Measurements from ENCODE around the gene ADAM8. TPM values are rescaled to one million over a fixed set of nuclear protein-coding genes. Genes with fewer than 3 reads are reported as not detected.
A peak's percentile ranks its signal among the peaks of the same experiment; 100 is the strongest.

ADAM8 gene
- total and polyA plus RNA-seq, 4 experiments from 2014 or later, result 63.9 to 97.8 (median 88.8) TPM

DNA sequence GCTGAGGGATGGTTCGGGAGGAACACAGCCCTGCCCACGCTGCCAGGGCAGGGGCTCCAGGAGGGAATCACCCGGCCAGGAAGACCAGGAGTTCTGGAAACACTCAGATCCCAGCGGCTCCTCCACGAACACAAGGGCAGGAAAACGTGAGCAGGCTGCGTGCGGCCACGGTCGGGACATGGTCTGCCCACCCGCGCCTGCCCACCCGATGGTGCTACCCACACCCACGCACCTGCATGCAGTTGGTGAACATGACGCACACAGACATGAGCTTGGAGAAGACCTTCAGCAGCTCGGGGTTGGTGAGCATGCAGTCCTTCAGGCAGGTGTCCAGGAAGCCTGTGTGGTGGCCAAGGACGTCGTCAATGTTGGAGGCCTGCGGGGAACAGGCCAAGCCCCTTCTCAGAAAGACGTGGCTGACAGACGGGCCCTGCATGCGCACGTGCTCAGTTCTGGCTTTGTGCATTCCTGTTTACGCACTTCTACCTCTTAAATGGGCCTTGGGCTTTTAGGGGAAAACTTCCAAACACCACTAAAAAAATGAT is 6.2 kb upstream of the ADAM8 start:
- Histone ChIP-seq H3K36me3 (ENCODE audit: insufficient read depth, low read length) (peaks cover 51% of the 10 kb centered on the region), H3K27me3 (ENCODE audit: insufficient read depth, low read length) (no peaks in the 10 kb centered on the region), H3K9me3 (ENCODE audit: control insufficient read depth in 1 of 2, low read length in 2 of 2) (no peaks in the 10 kb centered on the region), H3K27ac (ENCODE audit: low read depth, low read length) (no peak overlapping the region), H3K4me1 (ENCODE audit: insufficient read depth, low read length) (peaks cover 21% of the 10 kb centered on the region), H3K4me3 (ENCODE audit: low read length in 2 of 2) (no peak overlapping the region)
- intact Hi-C loops (cut with micrococcal nuclease), result no loop called here
- peaks cover 0 to 3% (median 0%) of the 10 kb centered on the region in 8 donors for H3K9me3 Mint-ChIP-seq
- CTCF ChIA-PET (ENCODE audit: partially characterized antibody), result no interaction called here
- no peaks in the 10 kb centered on the region for H3K27me3 Mint-ChIP-seq
- H3K36me3 Mint-ChIP-seq, result peaks cover 39 to 57% of the 10 kb centered on the region in 2 donors
- POLR2A ChIA-PET (ENCODE audit: partially characterized antibody), result interaction anchor here (0.6 kb wide), 1 partner anchor 25 kb away, joined by 3 read pairs; no protein-coding TSS in a partner anchor
- H3K27ac Mint-ChIP-seq, result no peak overlapping the region
- no peak for DNase-seq
- peaks cover 13 to 34% (median 21%) of the 10 kb centered on the region in 4 donors for H3K4me1 Mint-ChIP-seq
- no peak overlapping the region for H3K4me3 Mint-ChIP-seq

DNA sequence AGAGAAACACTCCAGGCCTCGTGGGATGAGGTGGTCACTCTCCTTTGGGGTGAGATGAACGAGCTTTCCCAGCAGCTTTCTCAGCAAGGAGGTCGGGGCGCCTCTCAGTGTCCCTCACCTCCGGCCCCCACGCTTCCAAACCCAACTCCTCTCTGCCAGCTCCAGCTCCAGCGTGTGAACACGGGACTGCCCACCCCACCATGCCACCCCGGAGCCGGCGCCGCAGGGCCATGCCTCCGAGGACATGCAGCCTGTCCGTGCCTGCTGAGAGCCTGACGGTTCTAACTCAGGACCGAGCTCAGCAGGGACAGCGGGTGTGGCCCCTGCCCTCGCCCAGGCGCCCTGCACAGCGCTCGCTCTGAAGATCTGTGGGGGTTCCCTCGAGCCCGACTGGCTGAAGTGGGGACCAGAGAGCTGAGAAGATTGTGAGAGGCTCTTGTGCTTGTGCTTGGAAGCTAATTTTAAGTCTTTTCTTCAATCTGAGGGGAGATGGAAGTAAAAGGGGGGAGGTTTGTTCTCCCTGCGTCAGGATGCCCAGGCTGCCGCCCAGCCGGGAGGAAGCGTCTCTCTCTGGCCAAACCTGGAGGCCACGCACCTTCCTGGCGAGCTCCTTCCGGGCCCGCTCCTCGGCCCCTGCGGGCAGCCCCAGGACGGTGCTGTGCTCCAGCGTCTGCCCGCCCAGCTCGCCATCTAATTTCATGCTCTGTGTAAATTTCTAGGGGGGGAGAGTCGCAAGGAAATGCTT is 5.1 kb upstream of the ADAM8 start:
- POLR2A ChIA-PET (ENCODE audit: partially characterized antibody), result interaction anchor here (0.9 to 2.5 kb wide), 2 partner anchors 19 to 25 kb away, joined by 4 to 8 read pairs; no protein-coding TSS in a partner anchor
- Mint-ChIP-seq H3K9me3 (peaks cover 0 to 3% (median 0%) of the 10 kb centered on the region in 8 donors), H3K4me1 (peaks cover 17 to 41% (median 25%) of the 10 kb centered on the region in 4 donors), H3K27me3 (no peaks in the 10 kb centered on the region), H3K27ac (peak overlapping the region in 1 of 7 donors; percentile 19), H3K4me3 (no peak overlapping the region), H3K36me3 (peaks cover 36 to 51% of the 10 kb centered on the region in 2 donors)
- Histone ChIP-seq H3K4me1 (ENCODE audit: insufficient read depth, low read length) (peaks cover 32% of the 10 kb centered on the region), H3K36me3 (ENCODE audit: insufficient read depth, low read length) (peaks cover 47% of the 10 kb centered on the region), H3K27me3 (ENCODE audit: insufficient read depth, low read length) (no peaks in the 10 kb centered on the region), H3K4me3 (ENCODE audit: low read length in 2 of 2) (no peak overlapping the region), H3K9me3 (ENCODE audit: control insufficient read depth in 1 of 2, low read length in 2 of 2) (no peaks in the 10 kb centered on the region), H3K27ac (ENCODE audit: low read depth, low read length) (no peak overlapping the region)
- no peak for DNase-seq
- intact Hi-C loops (cut with micrococcal nuclease), result no loop called here
- CTCF ChIA-PET (ENCODE audit: partially characterized antibody), result interaction anchor here (1.0 to 1.5 kb wide), 3 partner anchors 21 to 26 kb away, joined by 3 to 7 read pairs (median 3); no protein-coding TSS in a partner anchor

DNA sequence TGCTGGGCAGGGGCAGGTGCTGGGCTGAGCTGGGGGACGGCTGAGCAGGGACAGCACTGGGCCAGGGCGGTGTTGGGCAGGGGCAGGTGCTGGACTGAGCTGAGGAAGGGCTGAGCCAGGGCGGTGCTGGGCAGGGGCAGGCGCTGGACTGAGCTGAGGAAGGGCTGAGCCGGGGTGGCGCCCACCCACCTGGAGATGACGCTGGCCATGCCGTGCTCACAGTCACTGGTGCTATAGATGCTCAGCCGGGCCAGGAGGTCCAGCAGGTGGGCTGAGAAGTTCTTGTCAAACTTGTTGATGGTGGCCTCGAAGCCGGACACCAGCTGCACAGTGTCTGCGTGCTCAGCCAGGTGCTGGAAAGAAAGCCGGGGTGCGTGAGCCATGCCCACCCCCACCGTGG is 4.4 kb upstream of the ADAM8 start:
- Mint-ChIP-seq H3K9me3 (no peaks in the 10 kb centered on the region), H3K27ac (no peak overlapping the region), H3K4me1 (peaks cover 17 to 36% (median 27%) of the 10 kb centered on the region in 4 donors), H3K36me3 (peaks cover 28 to 43% of the 10 kb centered on the region in 2 donors), H3K4me3 (no peak overlapping the region), H3K27me3 (no peaks in the 10 kb centered on the region)
- Histone ChIP-seq H3K9me3 (ENCODE audit: control insufficient read depth in 1 of 2, low read length in 2 of 2) (no peaks in the 10 kb centered on the region), H3K4me1 (ENCODE audit: insufficient read depth, low read length) (peaks cover 36% of the 10 kb centered on the region), H3K36me3 (ENCODE audit: insufficient read depth, low read length) (peaks cover 45% of the 10 kb centered on the region), H3K27ac (ENCODE audit: low read depth, low read length) (no peak overlapping the region), H3K4me3 (ENCODE audit: low read length in 2 of 2) (no peak overlapping the region), H3K27me3 (ENCODE audit: insufficient read depth, low read length) (no peaks in the 10 kb centered on the region)
- intact Hi-C loops (cut with micrococcal nuclease), result no loop called here
- ChIA-PET CTCF (ENCODE audit: partially characterized antibody) (interaction anchor here (1.0 to 1.5 kb wide), 2 partner anchors 22 to 26 kb away, joined by 3 to 7 read pairs; no protein-coding TSS in a partner anchor), POLR2A (ENCODE audit: partially characterized antibody) (interaction anchor here (2.5 to 11.6 kb wide), 2 partner anchors 20 to 26 kb away, joined by 8 to 236 read pairs; no protein-coding TSS in a partner anchor)
- no peak for DNase-seq

DNA sequence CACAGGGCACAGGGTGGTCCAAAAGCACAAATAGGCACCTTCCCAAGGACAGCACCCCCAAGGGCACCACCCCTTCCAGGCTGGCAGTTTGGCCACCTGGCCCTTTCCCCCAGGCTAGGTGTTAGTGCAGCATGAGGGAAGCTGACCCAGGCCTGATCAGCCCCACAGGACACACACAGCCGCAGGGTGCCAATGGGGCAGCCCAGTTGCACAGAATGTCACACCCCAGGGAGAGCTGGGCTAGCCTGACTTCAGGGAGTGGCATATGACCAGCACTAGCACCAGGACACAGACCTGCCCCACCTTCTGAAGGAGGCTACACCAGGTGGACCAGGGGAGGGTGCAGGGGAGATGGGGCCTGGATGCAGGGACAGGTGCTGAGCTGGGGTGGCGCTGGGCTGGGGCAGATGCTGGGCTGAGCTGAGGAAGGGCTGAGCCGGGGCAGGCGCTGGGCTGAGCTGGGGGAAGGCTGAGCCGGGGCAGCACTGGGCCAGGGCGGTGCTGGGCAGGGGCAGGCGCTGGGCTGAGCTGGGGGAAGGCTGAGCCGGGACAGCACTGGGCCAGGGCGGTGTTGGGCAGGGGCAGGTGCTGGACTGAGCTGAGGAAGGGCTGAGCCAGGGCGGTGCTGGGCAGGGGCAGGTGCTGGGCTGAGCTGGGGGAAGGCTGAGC is 3.9 kb upstream of the ADAM8 start:
- Histone ChIP-seq H3K27ac (ENCODE audit: low read depth, low read length) (no peak overlapping the region), H3K4me3 (ENCODE audit: low read length in 2 of 2) (no peak overlapping the region), H3K27me3 (ENCODE audit: insufficient read depth, low read length) (no peaks in the 10 kb centered on the region), H3K9me3 (ENCODE audit: control insufficient read depth in 1 of 2, low read length in 2 of 2) (no peaks in the 10 kb centered on the region), H3K4me1 (ENCODE audit: insufficient read depth, low read length) (peaks cover 39% of the 10 kb centered on the region), H3K36me3 (ENCODE audit: insufficient read depth, low read length) (peaks cover 40% of the 10 kb centered on the region)
- H3K27ac Mint-ChIP-seq, result peak overlapping the region in 5 of 7 donors; percentile 11 to 98 (median 97)
- H3K27me3 Mint-ChIP-seq, result no peaks in the 10 kb centered on the region
- H3K36me3 Mint-ChIP-seq, result peaks cover 23 to 43% of the 10 kb centered on the region in 2 donors
- H3K9me3 Mint-ChIP-seq, result no peaks in the 10 kb centered on the region
- intact Hi-C loops (cut with micrococcal nuclease), result no loop called here
- ChIA-PET POLR2A (ENCODE audit: partially characterized antibody) (interaction anchor here (0.7 to 11.6 kb wide), 3 partner anchors 19 to 78 kb away, joined by 3 to 236 read pairs (median 8); no protein-coding TSS in a partner anchor), CTCF (ENCODE audit: partially characterized antibody) (interaction anchor here (1.5 to 3.1 kb wide), 2 partner anchors 27 kb away, joined by 7 to 16 read pairs; no protein-coding TSS in a partner anchor)
- DNase-seq, result no peak
- H3K4me3 Mint-ChIP-seq, result no peak overlapping the region
- H3K4me1 Mint-ChIP-seq, result peaks cover 15 to 37% (median 29%) of the 10 kb centered on the region in 4 donors

DNA sequence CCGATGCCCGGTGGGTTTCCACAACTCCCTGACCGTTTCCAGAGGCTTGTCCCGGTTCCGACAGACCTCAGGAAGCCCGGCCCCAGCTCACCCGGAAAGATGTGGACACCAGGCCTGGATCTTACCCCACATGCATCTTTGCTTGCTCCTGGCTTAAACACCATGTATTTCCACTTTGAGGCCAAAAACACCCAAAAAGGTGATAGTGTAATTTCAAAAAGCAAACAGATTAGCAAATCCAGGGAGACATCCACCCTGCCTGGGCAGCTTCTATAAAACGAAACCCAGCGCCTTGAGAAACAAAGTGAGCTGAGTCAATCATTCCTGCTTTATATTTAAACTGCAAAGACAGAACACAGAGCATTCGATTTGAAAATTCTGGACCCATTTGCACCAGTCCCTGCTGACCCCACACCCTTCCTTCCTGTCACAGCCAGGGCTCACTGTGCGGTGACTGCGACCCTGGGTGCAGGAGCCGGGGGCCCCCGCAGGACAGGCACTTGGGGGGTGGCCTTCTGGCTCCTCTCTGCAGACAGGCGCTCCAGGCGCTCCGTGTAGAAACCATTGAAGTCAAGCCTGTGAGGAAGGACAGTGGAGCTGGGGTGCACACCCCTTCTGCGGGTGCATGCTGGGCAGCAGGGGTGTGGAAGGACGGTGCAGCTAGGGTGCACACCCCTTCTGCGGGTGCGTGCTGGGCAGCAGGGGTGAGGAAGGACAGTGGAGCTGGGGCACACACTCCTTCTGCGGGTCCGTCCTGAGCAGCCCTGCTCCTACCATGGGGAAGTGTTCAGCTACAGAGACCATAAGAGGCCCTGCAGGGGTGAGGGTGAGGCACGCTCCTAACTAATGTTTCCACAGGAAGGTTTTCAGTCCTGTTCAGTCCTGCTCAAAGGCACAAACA is 2.9 kb upstream of the ADAM8 start:
- H3K36me3 ChIP-seq (ENCODE audit: insufficient read depth, low read length), result peaks cover 31% of the 10 kb centered on the region
- POLR2A ChIA-PET (ENCODE audit: partially characterized antibody), result interaction anchor here (0.7 to 11.6 kb wide), 3 partner anchors 18 to 79 kb away, joined by 3 to 236 read pairs (median 8); no protein-coding TSS in a partner anchor
- intact Hi-C loops (cut with micrococcal nuclease), result no loop called here
- no peaks in the 10 kb centered on the region for H3K27me3 ChIP-seq (ENCODE audit: insufficient read depth, low read length)
- Mint-ChIP-seq H3K27me3 (no peaks in the 10 kb centered on the region), H3K36me3 (peaks cover 17 to 45% of the 10 kb centered on the region in 2 donors), H3K27ac (peak overlapping the region; percentile 75 to 99 (median 98)), H3K4me1 (peaks cover 15 to 47% (median 34%) of the 10 kb centered on the region in 4 donors), H3K4me3 (peak overlapping the region in 1 of 8 donors; percentile 10), H3K9me3 (no peaks in the 10 kb centered on the region)
- no peaks in the 10 kb centered on the region for H3K9me3 ChIP-seq (ENCODE audit: control insufficient read depth in 1 of 2, low read length in 2 of 2)
- CTCF ChIA-PET (ENCODE audit: partially characterized antibody), result interaction anchor here (1.0 to 3.1 kb wide), 4 partner anchors 21 to 28 kb away, joined by 3 to 16 read pairs (median 9); no protein-coding TSS in a partner anchor
- DNase-seq, result no peak
- H3K4me3 ChIP-seq (ENCODE audit: low read length in 2 of 2), result no peak overlapping the region
- peaks cover 47% of the 10 kb centered on the region for H3K4me1 ChIP-seq (ENCODE audit: insufficient read depth, low read length)
- H3K27ac ChIP-seq (ENCODE audit: low read depth, low read length), result peak overlapping the region; percentile 99

DNA sequence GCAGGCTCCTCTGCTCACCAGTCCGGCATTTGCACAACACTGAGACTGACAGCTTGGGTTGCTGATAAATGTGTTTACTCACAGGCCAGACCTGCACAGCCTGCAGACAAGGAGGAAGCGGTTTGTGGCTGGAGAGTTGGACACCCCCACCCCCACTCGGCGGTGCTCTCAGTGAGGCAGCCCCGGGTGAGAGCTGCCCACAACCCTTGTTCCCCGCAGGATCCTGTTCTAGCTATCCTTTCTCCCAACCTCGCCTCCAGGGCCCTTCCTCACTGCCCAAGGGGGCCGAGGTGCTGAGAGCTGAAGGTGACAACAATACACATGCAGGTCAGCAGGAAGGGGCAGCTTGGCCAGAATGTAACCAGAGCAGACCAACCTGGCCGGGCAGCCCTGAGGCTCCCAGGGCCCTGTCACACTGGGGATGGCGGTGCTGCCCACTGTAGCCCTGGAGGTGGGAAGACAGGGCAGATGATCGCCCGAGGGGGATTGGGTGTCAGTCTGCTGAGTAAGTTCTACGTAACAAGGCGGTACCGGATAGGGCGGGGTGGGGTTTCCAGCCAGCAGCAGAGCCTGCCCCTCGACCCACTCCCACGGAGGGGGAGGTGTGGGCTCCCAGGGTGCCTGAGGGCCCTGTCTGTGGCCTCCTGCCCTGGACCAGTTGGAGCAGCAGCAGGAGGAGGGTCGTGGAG is 2.1 kb upstream of the ADAM8 start:
- peak overlapping the region; percentile 99 for H3K27ac ChIP-seq (ENCODE audit: low read depth, low read length)
- Mint-ChIP-seq H3K27me3 (no peaks in the 10 kb centered on the region), H3K4me3 (peak overlapping the region; percentile 80 to 96 (median 89)), H3K4me1 (peaks cover 15 to 48% (median 35%) of the 10 kb centered on the region in 4 donors), H3K36me3 (peaks cover 10 to 40% of the 10 kb centered on the region in 2 donors), H3K27ac (peak overlapping the region; percentile 95 to 99 (median 98)), H3K9me3 (no peaks in the 10 kb centered on the region)
- H3K4me3 ChIP-seq (ENCODE audit: low read length in 2 of 2), result peak overlapping the region in 1 of 2 donors; percentile 3
- intact Hi-C loops (cut with micrococcal nuclease), result no loop called here
- peak; percentile 73 to 89 (median 77) for DNase-seq
- ChIA-PET POLR2A (ENCODE audit: partially characterized antibody) (interaction anchor here (0.6 to 11.6 kb wide), 5 partner anchors 17 to 94 kb away, joined by 3 to 236 read pairs (median 5); partner anchors contain the start of genes CALY, ECHS1, TUBGCP2 and ZNF511), CTCF (ENCODE audit: partially characterized antibody) (interaction anchor here (1.0 to 3.1 kb wide), 10 partner anchors 10 to 136 kb away, joined by 3 to 16 read pairs (median 6); no protein-coding TSS in a partner anchor)
- H3K9me3 ChIP-seq (ENCODE audit: control insufficient read depth in 1 of 2, low read length in 2 of 2), result no peaks in the 10 kb centered on the region
- H3K4me1 ChIP-seq (ENCODE audit: insufficient read depth, low read length), result peaks cover 50% of the 10 kb centered on the region
- H3K27me3 ChIP-seq (ENCODE audit: insufficient read depth, low read length), result no peaks in the 10 kb centered on the region
- peaks cover 24% of the 10 kb centered on the region for H3K36me3 ChIP-seq (ENCODE audit: insufficient read depth, low read length)
